ENCODE data around the gene SSNA1.

Gene SSNA1

DNA sequence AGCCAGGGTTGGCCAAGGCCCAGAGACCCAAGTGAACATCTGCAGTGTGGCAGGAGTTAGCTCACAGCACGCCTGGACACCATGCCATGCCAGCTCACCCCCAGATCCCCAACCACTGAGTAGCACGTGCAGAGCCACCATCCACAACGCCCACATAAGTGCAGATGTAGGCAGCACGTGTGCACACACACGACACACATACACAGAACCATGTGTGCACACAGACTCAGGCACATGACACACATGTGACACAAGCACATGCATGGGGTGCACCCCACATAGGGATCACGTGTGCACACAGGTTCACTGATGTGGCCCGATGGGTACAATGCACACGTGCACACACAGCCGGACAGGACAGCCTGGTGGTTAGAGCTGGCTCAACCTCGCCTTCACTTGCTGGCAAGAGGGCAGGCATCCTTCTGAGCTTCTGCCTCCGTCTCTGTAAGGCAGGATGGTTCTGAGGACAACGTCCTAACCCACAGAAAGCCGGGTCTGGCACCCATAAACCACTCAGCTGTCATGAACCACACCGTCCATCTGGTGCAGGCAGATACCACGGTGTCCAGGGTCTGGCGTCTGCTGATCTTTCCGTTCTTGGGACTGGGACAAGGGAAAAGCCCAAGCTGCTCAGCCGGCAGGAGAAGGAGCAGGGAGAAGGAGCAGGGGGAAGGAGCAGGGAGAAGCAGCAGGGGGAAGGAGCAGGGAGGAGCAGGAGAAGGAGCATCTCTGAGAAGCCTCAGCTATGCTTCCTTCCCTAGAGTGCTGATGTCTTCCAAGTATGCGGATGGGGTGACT lies 30.7 kb upstream of the SSNA1 start:
- Histone ChIP-seq H3K27ac (ENCODE audit: low read depth, low read length) (no peak overlapping the region), H3K9ac (ENCODE audit: low read depth, low read length) (no peak overlapping the region), H3K4me3 (ENCODE audit: low read length) (no peak overlapping the region), H3K9me3 (ENCODE audit: insufficient read depth, low read depth, low read length) (no peaks in the 10 kb centered on the region), H3K27me3 (ENCODE audit: insufficient read depth, low read length) (peaks cover 81% of the 10 kb centered on the region), H3K36me3 (ENCODE audit: insufficient read depth, low read length) (no peaks in the 10 kb centered on the region), H3K4me1 (ENCODE audit: insufficient read depth, low read length) (no peaks in the 10 kb centered on the region)
- 74% methylated on average over 19 of the region's 19 CpGs for WGBS

DNA sequence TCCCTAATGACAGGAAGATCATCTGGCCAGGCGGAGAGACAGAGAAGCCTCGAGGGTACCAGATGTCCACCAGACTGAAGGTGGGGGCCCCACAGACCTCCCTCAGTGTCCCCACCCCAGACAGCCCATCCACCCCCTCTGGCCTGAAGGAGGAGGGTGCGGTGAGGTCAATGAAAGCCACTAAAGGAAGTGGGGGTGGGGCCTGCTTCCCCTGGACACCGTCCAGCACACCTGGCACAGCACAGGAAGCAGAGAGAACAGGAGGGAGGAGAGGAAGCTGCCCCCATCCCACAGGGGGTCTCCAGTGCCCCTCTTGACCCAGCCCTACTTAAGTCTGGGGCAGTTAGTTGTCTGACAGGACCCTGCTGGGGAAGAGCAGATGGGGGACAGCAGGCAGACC lies 29.9 kb upstream of the SSNA1 start:
- H3K27ac ChIP-seq (ENCODE audit: low read depth, low read length) = no peak overlapping the region
- no peaks in the 10 kb centered on the region for H3K4me1 ChIP-seq (ENCODE audit: insufficient read depth, low read length)
- no peaks in the 10 kb centered on the region for H3K9me3 ChIP-seq (ENCODE audit: insufficient read depth, low read depth, low read length)
- 63% methylated on average over 4 of the region's 4 CpGs for WGBS
- no peak overlapping the region for H3K4me3 ChIP-seq (ENCODE audit: low read length)
- H3K9ac ChIP-seq (ENCODE audit: low read depth, low read length) = no peak overlapping the region
- H3K27me3 ChIP-seq (ENCODE audit: insufficient read depth, low read length) = peaks cover 89% of the 10 kb centered on the region
- H3K36me3 ChIP-seq (ENCODE audit: insufficient read depth, low read length) = no peaks in the 10 kb centered on the region

DNA sequence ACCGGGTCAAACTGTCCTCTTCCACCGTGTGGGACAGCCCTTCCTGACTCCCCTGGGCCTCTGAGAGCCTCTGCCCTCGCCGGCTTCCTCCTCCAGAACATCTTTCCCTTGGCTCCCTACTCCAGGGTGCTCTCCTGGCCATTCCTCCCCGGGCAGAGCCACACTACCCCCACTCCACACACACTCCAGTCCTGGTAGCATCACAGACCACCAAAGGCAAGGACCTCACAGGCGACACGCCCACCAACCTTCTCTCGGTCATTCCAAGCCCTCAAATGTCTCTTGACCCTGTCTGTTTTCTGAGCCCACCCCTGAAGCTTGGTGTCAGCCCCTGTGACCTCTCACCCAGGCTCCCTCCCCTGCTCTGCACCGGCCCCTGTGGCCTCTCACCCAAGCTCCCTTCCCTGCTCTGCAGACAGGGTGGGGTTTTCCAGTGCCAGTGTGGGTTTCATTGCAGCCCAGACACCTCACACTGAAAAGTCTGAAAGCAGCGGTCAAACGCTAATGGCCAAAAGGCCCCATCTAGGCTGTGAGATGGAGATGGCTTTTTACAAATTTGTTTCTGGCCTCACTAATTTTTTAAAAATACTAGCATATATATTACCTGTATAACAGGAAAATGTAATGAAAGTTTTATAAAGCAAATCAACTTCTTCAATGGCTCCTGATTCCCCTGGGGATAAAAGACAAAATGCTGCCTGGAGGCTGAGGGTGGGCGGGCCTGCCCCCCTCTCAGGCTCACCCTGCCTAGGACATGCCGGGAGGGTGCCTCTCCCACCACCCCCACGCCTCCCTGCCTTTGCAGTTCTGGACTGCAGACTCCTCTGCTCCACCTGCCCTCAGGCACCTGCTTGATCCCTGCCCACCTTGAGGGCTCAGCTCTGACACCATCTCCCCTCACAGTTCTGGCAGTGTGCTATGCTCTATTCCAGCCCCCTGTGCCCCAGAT lies 29.1 kb upstream of the SSNA1 start:
- WGBS = 57% methylated on average over 14 of the region's 14 CpGs
- Histone ChIP-seq H3K4me3 (ENCODE audit: low read length) (no peak overlapping the region), H3K36me3 (ENCODE audit: insufficient read depth, low read length) (no peaks in the 10 kb centered on the region), H3K27me3 (ENCODE audit: insufficient read depth, low read length) (peaks cover 97% of the 10 kb centered on the region), H3K4me1 (ENCODE audit: insufficient read depth, low read length) (no peaks in the 10 kb centered on the region), H3K9me3 (ENCODE audit: insufficient read depth, low read depth, low read length) (no peaks in the 10 kb centered on the region), H3K27ac (ENCODE audit: low read depth, low read length) (no peak overlapping the region), H3K9ac (ENCODE audit: low read depth, low read length) (no peak overlapping the region)

DNA sequence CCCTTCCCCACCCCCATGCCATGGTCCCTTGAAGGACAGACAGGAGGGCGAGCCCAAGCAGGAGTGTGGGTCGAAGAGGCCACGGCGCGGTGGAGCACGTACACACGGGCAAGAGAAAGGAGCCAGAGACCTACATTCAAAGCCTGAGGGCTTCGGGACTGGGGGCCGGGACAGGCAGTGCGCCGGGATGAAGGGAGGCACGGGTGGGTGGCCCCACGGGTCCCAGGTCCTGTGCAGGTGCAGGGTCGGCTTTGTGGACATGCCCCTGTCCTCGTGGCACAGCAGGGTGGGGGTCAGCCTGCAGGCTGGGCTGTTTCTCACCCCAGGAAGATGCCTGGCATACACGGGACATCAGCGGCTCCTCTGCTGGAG lies 28.4 kb upstream of the SSNA1 start:
- Histone ChIP-seq H3K27ac (ENCODE audit: low read depth, low read length) (no peak overlapping the region), H3K27me3 (ENCODE audit: insufficient read depth, low read length) (peaks cover 98% of the 10 kb centered on the region), H3K36me3 (ENCODE audit: insufficient read depth, low read length) (no peaks in the 10 kb centered on the region), H3K9me3 (ENCODE audit: insufficient read depth, low read depth, low read length) (no peaks in the 10 kb centered on the region), H3K4me1 (ENCODE audit: insufficient read depth, low read length) (no peaks in the 10 kb centered on the region), H3K9ac (ENCODE audit: low read depth, low read length) (no peak overlapping the region), H3K4me3 (ENCODE audit: low read length) (no peak overlapping the region)
- WGBS = 74% methylated on average over 17 of the region's 17 CpGs

GRCh38 chr9:137160716-137161557 lies 27.5 kb upstream of the SSNA1 start:
- 64% methylated on average over 56 of the region's 56 CpGs for WGBS
- Histone ChIP-seq H3K4me3 (ENCODE audit: low read length) (no peak overlapping the region; the same call in 1 of the 2 replicates), H3K9me3 (ENCODE audit: insufficient read depth, low read depth, low read length) (no peaks in the 10 kb centered on the region), H3K27me3 (ENCODE audit: insufficient read depth, low read length) (peaks cover 98% of the 10 kb centered on the region), H3K36me3 (ENCODE audit: insufficient read depth, low read length) (no peaks in the 10 kb centered on the region), H3K4me1 (ENCODE audit: insufficient read depth, low read length) (no peaks in the 10 kb centered on the region), H3K27ac (ENCODE audit: low read depth, low read length) (no peak overlapping the region), H3K9ac (ENCODE audit: low read depth, low read length) (no peak overlapping the region)

DNA sequence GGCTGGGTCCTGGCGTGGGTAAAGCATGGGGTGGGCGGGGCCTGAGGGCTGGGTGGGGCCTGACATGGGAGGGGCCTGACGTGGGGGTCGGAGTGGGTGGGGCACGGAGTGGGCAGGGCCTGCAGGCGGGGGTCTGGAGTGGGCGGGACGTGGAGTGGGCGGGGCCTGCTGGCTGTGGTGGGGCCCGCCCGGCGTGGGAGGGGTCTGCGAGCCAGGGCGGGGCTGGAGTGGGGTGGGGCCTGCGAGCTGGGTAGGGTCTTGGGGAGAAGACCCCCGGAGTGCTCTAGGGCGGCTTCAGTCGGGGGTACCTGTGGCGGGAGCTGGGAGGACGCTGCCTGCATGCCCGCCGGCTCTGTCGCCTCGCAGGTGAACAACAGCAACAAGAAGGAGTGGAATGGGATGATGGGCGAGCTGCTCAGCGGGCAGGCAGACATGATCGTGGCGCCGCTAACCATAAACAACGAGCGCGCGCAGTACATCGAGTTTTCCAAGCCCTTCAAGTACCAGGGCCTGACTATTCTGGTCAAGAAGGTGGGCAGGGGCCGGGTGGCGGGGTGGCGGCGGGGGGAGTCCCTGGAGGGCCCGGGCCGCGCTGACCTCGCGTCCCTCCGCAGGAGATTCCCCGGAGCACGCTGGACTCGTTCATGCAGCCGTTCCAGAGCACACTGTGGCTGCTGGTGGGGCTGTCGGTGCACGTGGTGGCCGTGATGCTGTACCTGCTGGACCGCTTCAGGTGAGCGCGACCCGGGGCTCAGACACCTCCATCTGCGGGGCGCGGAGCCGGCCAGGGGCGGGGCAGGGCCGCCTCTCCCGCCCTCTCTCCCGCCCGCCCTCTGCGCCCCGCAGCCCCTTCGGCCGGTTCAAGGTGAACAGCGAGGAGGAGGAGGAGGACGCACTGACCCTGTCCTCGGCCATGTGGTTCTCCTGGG lies 26.7 kb upstream of the SSNA1 start:
- 42% methylated on average over 67 of the region's 71 CpGs for WGBS
- Histone ChIP-seq H3K9ac (ENCODE audit: low read depth, low read length) (no peak overlapping the region), H3K4me3 (ENCODE audit: low read length) (peak overlapping the region; percentile 52; the same call in 1 of the 2 replicates), H3K27me3 (ENCODE audit: insufficient read depth, low read length) (peaks cover 98% of the 10 kb centered on the region), H3K36me3 (ENCODE audit: insufficient read depth, low read length) (no peaks in the 10 kb centered on the region), H3K4me1 (ENCODE audit: insufficient read depth, low read length) (no peaks in the 10 kb centered on the region), H3K9me3 (ENCODE audit: insufficient read depth, low read depth, low read length) (no peaks in the 10 kb centered on the region), H3K27ac (ENCODE audit: low read depth, low read length) (no peak overlapping the region)

DNA sequence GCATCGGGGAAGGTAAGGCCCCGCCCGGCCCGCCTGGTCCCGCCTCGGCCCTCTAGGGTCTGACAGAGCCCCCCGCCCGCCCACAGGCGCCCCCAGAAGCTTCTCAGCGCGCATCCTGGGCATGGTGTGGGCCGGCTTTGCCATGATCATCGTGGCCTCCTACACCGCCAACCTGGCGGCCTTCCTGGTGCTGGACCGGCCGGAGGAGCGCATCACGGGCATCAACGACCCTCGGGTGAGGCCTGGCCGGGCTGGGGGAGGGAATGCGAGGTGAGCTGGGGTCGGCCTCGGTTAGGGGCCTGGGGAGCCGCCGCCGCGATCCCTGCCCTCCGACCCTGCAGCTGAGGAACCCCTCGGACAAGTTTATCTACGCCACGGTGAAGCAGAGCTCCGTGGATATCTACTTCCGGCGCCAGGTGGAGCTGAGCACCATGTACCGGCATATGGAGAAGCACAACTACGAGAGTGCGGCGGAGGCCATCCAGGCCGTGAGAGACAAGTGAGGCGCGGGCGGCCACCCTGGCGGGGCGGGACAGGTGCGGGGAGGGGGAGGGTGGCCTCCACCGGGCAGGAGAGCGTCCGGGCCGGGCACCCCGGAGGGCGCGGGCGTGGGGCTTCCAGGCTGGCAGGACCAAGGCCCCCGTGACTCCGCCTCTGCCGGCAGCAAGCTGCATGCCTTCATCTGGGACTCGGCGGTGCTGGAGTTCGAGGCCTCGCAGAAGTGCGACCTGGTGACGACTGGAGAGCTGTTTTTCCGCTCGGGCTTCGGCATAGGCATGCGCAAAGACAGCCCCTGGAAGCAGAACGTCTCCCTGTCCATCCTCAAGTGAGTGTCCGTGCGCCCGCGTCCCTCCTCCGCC lies 25.7 kb upstream of the SSNA1 start:
- H3K4me1 ChIP-seq (ENCODE audit: insufficient read depth, low read length) = no peaks in the 10 kb centered on the region
- H3K27me3 ChIP-seq (ENCODE audit: insufficient read depth, low read length) = peaks cover 99% of the 10 kb centered on the region
- H3K9ac ChIP-seq (ENCODE audit: low read depth, low read length) = no peak overlapping the region
- WGBS = 20% methylated on average over 74 of the region's 74 CpGs
- no peak overlapping the region for H3K27ac ChIP-seq (ENCODE audit: low read depth, low read length)
- H3K4me3 ChIP-seq (ENCODE audit: low read length) = peak overlapping the region; percentile 52
- H3K9me3 ChIP-seq (ENCODE audit: insufficient read depth, low read depth, low read length) = no peaks in the 10 kb centered on the region
- H3K36me3 ChIP-seq (ENCODE audit: insufficient read depth, low read length) = no peaks in the 10 kb centered on the region

- Histone ChIP-seq H3K27me3 (ENCODE audit: insufficient read depth, low read length) (peaks cover 99% of the 10 kb centered on the region), H3K4me1 (ENCODE audit: insufficient read depth, low read length) (no peaks in the 10 kb centered on the region), H3K36me3 (ENCODE audit: insufficient read depth, low read length) (no peaks in the 10 kb centered on the region), H3K27ac (ENCODE audit: low read depth, low read length) (no peak overlapping the region), H3K4me3 (ENCODE audit: low read length) (peak overlapping the region; percentile 52), H3K9me3 (ENCODE audit: insufficient read depth, low read depth, low read length) (no peaks in the 10 kb centered on the region), H3K9ac (ENCODE audit: low read depth, low read length) (no peak overlapping the region)
- WGBS = 38% methylated on average over 26 of the region's 26 CpGs
Measured at GRCh38 chr9:137163365-137163715, 25.1 kb upstream of the SSNA1 start.

- H3K27ac ChIP-seq (ENCODE audit: low read depth, low read length) = no peak overlapping the region
- no peak overlapping the region for H3K4me3 ChIP-seq (ENCODE audit: low read length)
- H3K36me3 ChIP-seq (ENCODE audit: insufficient read depth, low read length) = no peaks in the 10 kb centered on the region
- WGBS = 90% methylated on average over 22 of the region's 22 CpGs
- H3K9ac ChIP-seq (ENCODE audit: low read depth, low read length) = no peak overlapping the region
- H3K27me3 ChIP-seq (ENCODE audit: insufficient read depth, low read length) = peaks cover 99% of the 10 kb centered on the region
- H3K4me1 ChIP-seq (ENCODE audit: insufficient read depth, low read length) = no peaks in the 10 kb centered on the region
- H3K9me3 ChIP-seq (ENCODE audit: insufficient read depth, low read depth, low read length) = no peaks in the 10 kb centered on the region
Measured at GRCh38 chr9:137163805-137164204, 24.7 kb upstream of the SSNA1 start.

All from HUES64 (cell line).